ENCODE results near the gene GPATCH4. TPM values are rescaled to one million over a fixed set of nuclear protein-coding genes. Genes with fewer than 3 reads are reported as not detected.

GPATCH4 gene
- polyA plus RNA-seq, 3 donors = 12.5 to 42.2 (median 29.1) TPM

DNA sequence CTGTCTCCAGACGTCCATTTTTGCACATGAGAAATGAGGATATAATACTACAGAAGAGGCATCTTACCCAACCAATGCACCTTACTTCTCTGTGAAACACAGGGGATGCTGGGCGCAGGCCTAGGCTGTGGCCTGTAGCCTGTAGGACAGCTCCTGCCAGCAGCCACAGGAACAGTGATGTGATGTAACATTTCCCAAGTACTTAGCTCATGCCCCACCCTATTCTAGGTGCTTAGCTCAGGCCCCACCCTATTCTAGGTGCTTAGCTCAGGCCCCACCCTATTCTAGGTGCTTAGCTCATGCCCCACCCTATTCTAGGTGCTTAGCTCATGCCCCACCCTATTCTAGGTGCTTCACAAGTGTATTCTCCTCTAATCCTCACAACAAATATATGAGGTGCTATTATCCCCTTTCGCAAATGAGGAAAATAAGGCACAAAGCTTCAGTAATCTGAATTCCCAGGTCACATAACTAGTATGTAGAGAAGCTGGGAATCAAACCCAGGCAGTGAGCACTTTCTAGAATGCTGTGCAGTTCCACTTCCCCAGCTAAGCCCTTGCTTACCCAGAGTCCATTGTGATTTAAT, 14.3 kb downstream of the GPATCH4 start:
- no peak overlapping the region for H3K27ac ChIP-seq (ENCODE audit: low read depth, low read length)
- WGBS, 3 donors = 86 to 92% (median 90%) methylated on average over 3 of the region's 3 CpGs

DNA sequence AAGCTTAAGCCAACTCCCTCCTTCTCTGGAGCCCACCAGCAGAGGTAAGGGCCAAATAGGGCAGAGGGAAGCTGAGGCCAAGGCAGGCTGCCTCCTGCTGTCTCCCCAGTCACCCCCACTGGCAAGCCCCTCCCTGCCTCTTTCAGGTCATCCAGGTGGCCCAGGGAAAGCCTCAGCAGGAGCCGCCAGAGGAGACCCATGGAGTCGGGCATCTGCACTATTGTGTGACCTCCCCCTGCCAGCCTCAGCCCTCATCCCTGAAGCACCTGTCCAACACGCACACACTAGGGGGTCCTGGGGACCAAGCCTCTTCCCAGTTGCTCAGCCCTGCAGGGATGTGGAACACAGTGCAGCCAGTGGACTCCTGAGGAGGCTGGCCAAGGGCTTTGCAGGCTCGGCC, 15.0 kb downstream of the GPATCH4 start:
- 68 to 75% (median 70%) methylated on average over 4 of the region's 4 CpGs for WGBS, 3 donors
- no peak overlapping the region for H3K27ac ChIP-seq (ENCODE audit: low read depth, low read length)

DNA sequence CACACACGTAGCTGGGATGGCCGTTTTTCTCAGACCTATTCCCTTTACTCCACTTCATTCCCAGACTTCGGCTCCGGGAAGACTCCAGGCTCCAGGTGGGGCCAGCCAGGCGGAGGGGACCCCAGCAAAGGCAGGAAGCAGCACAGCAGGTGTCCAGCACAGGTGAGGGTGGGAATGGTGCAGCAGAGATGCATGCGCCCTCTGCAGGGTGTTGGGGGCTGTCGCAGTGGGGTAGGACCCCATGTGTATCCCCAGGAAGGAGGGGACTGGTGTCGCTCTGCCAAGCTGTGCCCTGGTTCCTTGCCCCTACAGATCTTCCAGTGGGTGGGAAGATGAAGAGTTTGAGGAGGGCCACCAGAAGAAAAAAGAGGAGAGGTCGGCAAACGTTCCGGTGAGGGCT, 16.5 kb downstream of the GPATCH4 start:
- 36 to 59% (median 48%) methylated on average over 11 of the region's 11 CpGs for WGBS, 3 donors
- no peak overlapping the region for H3K27ac ChIP-seq (ENCODE audit: low read depth, low read length)

DNA sequence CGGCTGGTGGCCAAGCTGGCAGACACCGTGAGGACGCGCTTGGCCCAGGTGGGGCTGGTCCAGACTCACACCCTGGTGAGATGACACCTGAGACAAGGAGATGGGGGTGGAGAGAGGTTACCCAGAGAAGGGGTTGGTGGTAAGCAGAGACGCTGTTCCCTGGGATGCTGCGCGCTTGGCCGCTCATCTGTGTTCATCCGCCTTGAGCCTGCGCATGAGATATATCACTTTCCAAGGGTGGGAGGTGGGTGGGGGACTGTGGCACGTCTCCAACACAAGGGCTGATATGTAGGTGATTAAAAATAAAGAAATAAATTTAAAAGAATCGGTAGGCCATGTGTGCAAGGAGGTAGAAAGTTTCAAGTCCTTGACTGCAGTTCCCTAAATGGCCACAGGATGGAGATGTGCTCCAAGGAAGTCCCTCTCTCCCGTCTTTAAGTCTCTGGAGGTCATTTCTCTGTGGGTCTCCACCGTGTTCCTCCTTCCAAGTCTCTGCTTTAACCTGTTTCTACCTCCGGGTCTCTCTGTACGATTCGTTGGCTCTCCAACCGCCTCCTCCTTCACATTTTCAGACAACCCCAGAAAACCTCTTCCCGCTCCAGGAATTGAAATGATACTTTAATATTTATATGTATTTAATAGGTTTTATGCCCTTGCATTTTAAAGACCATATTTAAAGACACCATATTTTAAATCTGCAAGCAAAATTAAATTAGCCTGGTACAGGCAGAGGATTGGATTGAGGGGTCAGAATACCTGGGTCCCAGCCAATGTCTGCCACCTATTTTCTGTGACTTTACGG, 17.3 kb downstream of the GPATCH4 start:
- no peak overlapping the region for H3K27ac ChIP-seq (ENCODE audit: low read depth, low read length)
- WGBS, 3 donors = 54 to 57% (median 56%) methylated on average over 20 of the region's 20 CpGs

DNA sequence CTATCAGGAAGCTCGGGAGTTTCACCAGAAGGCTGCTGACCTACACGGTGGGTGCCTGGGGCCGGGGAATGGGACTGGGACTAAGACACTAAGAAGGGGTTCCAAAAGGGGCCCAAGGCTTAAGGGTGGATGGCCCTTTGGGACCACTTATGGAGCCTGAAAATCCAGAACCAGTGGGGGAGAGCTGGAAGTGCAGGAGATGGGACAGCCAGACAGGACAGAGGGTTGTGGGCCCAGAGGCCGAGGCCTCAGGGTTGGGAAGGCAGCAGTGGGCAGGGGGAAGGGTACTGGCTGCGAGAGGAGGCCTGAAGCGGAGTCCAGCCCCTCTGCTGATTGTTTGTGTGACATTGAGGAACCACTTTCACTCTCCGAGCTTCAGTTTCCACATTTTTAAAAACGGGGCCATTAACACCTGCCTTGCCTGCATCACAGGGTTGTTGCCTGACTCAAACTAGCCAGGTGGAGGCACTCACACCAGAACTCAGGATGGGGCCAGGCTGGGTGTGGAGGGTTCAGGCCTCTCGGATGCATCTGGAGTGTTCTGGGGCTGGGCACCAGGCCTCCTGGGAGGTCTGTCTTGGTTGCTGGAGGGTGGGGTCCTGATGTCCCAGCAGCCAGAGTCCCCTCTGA, 18.8 kb downstream of the GPATCH4 start:
- H3K27ac ChIP-seq (ENCODE audit: low read depth, low read length) = no peak overlapping the region
- WGBS, 3 donors = 53 to 69% (median 68%) methylated on average over 9 of the region's 9 CpGs

DNA sequence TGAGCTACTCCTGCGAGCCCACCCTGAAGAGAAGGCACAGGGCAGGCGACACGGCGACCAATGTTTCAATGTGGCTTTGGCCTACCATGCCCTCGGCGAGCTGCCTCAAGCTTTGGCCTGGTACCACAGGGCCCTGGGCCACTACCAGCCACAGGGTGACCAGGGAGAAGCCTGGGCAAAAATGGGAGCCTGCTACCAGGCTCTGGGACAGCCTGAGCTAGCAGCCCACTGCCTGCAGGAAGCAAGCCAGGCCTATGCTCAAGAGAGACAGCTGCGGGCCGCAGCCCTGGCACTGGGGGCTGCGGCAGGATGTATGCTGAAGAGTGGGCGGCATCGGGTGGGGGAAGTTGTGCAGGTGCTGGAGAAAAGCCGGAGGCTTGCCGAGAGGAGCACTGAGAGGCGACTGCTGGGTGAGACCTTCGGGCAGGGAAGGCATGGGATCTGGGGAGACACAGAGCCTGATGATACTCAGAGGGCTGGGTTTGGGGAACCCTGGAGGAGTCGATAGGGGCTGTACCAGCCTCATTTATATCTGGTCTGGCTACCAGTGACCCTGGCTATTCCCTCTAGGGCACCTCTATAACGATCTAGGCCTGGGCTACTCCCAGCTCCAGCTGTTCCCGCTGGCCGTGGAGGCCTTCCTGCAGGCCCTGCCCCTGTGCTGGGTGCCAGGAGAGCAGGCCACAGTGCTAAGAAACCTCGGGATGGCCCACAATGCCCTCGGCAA, 19.5 kb downstream of the GPATCH4 start:
- WGBS, 3 donors = 60 to 76% (median 68%) methylated on average over 21 of the region's 21 CpGs
- H3K27ac ChIP-seq (ENCODE audit: low read depth, low read length) = no peak overlapping the region

DNA sequence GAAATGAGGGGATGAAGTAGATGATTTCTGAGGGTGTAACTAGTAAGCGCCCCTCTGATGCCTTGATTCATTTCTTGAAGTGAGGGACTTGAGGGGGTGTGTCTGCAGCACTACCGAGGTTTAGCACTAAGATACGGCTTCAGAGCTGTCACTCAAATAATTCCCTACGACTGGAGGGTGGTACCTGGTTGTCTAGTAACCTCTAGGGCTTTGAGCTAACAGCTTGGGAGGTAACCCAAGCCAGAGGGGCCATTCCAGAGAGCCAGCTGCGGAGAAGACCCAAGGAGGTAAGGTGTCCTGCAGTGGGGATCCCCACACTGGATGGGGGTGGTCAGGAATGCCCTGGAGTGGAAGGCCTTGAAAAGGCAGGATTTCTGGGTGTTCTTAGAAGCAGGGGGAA, 21.8 kb downstream of the GPATCH4 start, which contains the start of gene TTC24:
TTC24 (plus strand) TSS at position 252 of the 400 bp plus-strand sequence. CDS start 1,642 bp downstream, outside the sequence.
- 70 to 81% (median 78%) methylated on average over 5 of the region's 5 CpGs for WGBS, 3 donors
- no peak within 1 kb of the TSS for H3K27ac ChIP-seq (ENCODE audit: low read depth, low read length)

DNA sequence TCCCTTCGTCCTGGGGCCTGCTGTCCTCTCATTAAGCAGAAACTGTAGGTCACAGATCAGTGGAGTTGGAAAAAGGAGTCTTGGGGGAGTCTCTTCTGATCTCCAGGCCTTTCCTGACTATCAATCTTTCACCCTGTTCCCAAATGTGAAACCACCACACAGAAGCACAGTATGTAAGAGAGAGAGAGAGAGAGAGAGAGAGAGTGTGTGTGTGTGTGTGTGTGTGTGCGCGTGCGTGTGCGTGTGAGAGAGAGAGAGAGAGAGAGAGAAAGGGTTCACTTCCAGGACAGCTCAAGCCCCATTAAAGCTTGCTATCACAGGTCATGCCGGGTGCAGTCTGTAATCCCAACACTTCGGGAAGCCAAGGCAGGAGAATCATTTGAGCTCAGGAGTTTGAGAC, 23.2 kb downstream of the GPATCH4 start:
- WGBS, 3 donors = 36 to 72% (median 60%) methylated on average over 3 to 6 of the region's 7 CpGs
- H3K27ac ChIP-seq (ENCODE audit: low read depth, low read length) = no peak overlapping the region

DNA sequence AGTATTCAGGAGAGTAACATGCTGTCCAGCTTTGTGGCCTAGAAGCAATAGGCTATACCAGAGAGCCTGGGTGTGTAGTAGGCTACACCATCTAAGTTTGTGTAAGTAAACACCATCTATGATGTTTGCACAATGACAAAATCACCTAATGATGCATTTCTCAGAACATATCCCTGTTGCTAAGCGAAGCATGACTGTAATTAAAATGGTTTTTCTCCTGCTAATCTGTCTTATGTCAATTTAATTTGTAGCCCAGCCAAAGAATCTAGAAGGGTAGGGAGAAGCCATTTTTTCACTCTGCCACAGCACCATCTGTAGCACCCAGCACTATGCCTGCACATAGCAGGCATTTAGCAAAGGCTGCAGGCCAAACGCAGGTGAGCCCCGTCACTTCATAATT, 23.7 kb downstream of the GPATCH4 start:
- 85 to 90% (median 88%) methylated on average over 3 of the region's 3 CpGs for WGBS, 3 donors
- no peak overlapping the region for H3K27ac ChIP-seq (ENCODE audit: low read depth, low read length)

DNA sequence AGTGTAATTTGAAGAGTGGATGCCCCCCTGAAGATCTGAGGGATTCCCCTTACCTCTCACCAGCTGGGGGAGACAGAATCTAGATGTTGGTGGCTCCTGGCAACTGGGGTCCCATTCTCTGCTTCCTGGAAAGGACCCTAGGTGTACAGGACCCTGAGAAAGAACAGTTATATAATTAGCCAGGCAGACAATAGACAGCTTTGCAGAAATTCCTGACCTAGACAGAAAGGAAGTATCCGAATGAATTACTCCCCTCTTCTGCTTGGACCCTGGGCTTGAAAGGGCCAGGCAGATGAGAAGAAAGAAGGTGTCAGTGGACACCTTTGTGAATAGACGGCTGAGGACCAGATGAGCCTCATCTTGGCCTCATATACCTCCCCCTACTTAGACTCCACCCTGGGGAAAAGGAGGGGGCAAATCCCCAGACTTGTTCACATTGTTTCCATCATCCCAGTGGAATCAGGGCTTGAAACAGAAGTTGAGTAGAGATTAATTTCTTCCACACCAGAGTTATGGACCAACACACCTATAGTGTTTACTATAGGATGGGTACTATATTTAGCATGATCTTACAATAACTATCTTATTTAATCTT, 27.1 kb downstream of the GPATCH4 start:
- no peak overlapping the region for H3K27ac ChIP-seq (ENCODE audit: low read depth, low read length)
- WGBS, 3 donors = 48 to 56% (median 54%) methylated on average over 2 of the region's 2 CpGs

DNA sequence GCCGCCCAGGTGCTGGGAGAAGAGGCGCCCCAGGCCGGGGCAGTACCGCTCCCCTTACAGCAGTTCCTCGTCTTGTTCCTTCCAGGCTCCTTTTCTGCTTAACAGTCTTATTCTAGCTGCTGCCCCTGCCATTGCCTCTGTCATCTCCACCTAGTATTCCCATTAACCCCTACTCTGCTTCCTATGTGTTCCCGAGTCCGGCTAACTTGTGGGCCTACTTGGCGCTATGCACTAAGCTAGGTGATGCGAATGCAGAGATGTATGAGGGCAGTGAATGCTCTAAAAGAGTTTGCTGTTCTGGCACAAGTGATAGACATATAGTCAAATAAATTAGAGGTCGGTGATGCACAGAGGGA, 28.6 kb downstream of the GPATCH4 start:
- 33 to 34% (median 33%) methylated on average over 10 of the region's 10 CpGs for WGBS, 3 donors
- no peak overlapping the region for H3K27ac ChIP-seq (ENCODE audit: low read depth, low read length)

DNA sequence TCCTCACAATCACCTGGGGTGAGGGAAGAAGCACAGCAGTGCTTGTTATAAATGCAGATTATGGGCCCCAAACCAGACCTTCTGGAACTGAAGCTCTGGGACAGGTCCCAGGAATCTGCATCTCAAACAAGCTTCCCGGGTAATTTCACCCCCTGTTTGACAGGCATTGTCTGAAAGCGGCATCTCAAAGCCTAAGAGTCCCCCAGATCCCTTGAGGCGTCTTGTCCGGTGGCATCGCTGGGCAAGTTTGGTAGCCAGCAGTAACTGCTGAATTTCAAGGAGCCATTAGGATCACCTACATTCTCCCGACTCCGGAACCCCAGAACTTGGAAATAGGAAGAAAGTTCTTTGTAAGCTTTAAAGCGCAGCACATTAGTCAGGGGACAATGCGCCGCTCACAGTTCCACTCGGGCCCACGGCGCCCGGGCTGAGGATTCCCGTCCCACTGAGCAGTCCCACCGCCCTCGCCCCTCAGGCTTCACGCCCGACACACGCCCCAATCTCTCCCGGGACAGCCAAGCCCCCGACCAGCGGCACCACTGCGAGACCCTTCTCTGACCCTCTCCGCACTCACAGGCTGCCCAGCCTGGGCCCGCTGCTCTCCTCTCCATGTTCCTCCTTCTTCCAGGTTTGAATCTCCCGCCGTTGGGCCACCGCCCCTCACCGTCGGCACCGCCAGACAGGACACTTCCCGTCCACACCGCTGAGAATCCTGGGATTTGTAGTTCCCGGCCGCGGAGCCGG, 29.2 kb downstream of the GPATCH4 start, which contains the start of gene IQGAP3:
IQGAP3 (minus strand) TSS at position 647 of the 744 bp plus-strand sequence; CDS start at position 611, 36 bp downstream.
- H3K27ac ChIP-seq (ENCODE audit: low read depth, low read length) = no peak within 1 kb of the TSS
- 1 to 2% (median 1%) methylated on average over 38 of the region's 38 CpGs for WGBS, 3 donors

DNA sequence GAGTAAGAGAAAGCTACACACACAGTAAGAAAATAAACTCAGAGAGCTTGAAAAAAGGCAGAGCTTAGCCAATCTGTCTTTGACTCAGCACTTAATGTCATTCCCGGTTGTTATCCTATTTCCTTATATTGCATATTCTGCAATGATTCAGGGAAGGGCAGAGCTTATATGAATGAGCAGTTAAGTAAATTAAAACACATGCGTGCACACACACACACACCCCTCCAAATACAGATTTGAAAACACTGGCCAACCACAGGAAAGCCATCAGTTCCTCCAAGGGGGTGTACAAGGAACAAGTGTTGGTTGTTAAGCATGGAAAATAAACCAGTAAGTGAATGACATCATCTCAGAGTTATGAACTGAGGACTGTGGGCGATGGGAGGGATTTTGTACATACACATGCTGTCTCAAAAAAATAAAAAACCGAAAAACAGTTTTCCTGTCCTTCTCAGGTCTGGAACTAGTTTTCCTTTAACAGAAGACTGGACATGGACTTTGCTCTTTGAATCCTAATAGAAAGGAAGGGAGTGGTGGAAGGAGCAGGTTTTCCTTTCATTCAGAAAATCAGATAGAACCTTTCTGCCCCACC, 29.9 kb downstream of the GPATCH4 start:
- no peak overlapping the region for H3K27ac ChIP-seq (ENCODE audit: low read depth, low read length)

DNA sequence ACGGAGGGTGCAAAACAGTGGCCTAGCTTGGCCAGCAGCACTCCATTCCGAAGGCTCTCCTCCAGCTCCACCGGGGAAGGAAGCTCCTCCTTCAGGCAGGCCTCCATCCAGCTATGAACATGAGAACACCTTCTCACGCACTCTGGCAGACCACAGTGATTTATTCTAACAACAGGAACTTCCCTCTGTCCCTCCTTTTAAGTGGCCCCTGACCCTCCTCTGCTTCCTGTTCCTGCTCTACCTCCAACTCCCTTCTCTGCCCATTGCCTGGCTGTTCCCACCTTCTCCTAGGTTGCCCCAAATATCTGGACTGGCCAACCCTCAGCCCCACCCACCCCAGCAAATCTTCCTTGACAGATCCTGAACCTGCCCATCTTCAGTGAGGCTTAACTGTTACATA, 34.8 kb downstream of the GPATCH4 start:
- H3K27ac ChIP-seq (ENCODE audit: low read depth, low read length) = no peak overlapping the region
- 85 to 88% (median 87%) methylated on average over 4 of the region's 4 CpGs for WGBS, 3 donors

More for the DNA sequence above, 29.9 kb downstream of the GPATCH4 start:
- 16 to 19% (median 17%) methylated on average over 4 of the region's 4 CpGs for WGBS, 3 donors

DNA sequence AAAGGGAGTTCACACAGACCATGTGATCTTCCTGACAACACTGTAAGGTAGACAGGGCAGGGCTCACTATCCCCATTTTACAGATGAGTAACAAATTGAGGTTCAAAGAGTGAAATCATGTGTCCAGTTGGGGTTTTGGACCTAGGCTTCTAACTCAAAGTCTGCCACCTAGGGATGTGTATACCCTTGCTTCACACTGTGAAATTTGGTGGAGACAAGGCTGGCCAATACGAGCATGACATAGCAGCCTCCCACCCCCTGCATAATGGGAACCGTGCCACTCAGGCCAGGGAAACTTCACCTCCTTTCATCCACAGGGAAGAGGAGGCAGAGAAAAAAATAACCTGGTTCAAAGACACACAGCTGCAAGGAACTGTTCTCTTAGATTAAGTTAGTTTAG, 35.8 kb downstream of the GPATCH4 start:
- 79 to 88% (median 87%) methylated on average over 2 of the region's 2 CpGs for WGBS, 3 donors
- no peak overlapping the region for H3K27ac ChIP-seq (ENCODE audit: low read depth, low read length)

DNA sequence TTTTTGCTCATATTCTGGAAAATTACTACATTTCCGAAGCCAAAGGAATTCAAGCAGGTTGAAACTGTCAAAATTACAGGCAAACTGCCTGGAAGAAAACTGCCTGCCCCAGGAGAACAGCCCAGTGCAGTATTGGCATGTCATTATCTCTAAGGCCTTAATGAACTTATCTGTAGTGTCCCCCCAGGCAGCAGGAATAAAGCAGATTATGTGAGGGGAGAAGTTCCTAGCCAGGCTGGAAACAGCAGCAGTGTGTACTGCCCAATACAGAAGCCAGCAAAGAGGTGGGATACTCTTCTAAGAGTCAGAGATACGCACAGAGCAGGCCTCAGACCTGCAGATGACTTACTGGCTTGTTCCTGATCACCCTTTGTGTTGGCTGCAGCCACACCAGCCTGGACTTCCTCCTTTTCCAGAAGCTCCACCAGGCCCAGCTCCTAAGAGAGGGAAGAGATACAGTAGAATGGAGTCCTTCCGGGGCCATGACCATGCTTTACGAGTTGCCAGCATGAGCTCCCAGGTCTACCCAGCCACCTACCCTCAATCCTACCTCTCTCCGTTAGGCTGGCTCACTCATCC, 40.6 kb downstream of the GPATCH4 start:
- H3K27ac ChIP-seq (ENCODE audit: low read depth, low read length) = no peak overlapping the region
- 66 to 79% (median 76%) methylated on average over 5 of the region's 5 CpGs for WGBS, 3 donors

DNA sequence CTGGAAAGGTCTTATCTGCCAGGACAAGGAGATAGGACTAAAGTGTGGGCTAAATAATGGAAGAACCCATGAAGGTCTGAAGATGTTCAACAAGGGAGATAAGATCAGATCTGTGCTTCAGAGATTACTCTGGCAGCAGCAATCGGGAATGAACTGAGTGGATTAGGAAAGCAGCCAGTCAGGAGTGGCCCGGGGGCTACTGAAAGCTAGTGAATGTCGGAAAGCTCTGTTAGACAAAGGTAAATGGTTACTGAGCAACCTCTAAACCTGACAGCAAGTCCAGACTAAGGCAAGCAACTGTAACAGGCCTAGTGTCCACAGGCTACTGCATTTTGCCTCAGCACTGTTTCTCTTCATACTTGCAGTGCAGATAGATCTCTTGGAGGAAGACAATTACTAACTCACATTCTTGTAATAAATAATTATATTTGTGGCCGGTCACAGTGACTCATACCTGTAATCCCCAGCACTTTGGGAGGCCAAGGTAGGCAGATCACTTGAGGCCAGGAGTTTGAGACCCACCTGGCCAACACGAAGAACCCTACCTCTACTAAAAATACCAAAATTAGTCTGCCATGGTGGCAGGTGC, 41.4 kb downstream of the GPATCH4 start:
- 81 to 87% (median 82%) methylated on average over 5 of the region's 5 CpGs for WGBS, 3 donors
- no peak overlapping the region for H3K27ac ChIP-seq (ENCODE audit: low read depth, low read length)
